LHCN-M2 (cell line): Measurements from ENCODE around the gene RNF141. TPM values are rescaled to one million over a fixed set of nuclear protein-coding genes. Genes with fewer than 3 reads are reported as not detected.

Source experiments
- DNase-seq: peaks from one replicate; pipeline ENCODE4 v3.0.0-alpha.2; 2012; ENCODE audit warnings: low read depth
- total RNA-seq: library from RNA; depleted of rRNA; stranded (reverse); fragments of >200 nt; gene quantifications from 2 replicates; pipeline ENCODE4 v1.2.3, GENCODE V29; 2014

The RNF141 gene
- total RNA-seq, 1 experiment from 2014 or later: 28.8 TPM

DNA sequence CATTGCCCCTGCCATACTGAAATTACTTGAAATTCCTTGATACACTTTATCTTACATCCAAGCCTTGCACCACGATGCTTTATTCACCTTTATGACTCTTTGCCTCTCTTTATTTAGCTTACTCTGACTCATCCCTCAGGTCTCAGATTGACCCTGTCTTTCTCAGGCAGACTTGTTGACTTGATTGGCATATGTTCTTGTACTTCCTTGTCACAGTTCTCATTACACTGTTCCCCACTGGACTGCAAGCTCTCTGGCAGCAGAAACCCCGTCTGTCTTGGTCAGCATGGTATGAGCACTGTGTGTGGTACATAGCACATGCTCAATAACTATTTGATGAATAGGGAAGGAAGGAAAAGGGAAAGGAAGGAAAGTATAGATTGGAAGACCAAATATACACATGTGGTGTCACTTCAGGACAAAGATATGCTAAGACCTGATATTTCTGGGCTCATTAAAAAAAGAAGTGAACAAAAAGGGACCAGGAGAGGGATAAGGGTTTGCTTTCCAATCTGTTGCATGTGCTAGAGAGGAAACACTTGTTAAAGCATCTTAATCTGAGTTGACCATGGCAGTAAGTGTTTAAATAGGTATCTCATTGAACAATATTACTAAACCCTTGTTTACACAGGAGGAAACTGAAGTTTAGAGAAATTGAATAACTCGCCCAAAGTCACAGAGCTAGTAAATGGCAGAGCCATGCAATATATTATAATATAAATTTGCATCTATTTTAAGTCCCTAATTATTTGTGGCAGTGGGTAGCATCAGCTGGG lies 20.2 kb upstream of the RNF141 start:
- DNase-seq: no peak

DNA sequence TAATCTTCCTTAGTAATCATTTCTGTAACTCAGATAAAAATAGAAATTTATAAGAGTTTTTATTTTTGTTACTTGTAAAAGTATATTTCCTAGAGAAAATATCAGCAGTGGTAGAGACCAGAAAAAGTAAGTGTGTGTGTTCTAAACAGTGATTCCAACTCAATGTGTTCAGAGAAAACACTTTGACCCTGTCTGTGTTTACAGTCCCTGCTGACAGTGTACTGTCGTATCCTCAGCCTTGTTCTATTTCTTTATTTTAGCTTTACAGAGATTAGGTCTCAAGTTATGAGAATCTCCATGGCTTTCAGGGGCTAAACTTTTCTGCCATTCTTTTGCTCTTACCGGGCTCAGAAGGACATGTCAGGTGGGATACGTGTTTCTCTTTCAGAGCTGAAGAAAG lies 17.3 kb upstream of the RNF141 start:
- DNase-seq: no peak

DNA sequence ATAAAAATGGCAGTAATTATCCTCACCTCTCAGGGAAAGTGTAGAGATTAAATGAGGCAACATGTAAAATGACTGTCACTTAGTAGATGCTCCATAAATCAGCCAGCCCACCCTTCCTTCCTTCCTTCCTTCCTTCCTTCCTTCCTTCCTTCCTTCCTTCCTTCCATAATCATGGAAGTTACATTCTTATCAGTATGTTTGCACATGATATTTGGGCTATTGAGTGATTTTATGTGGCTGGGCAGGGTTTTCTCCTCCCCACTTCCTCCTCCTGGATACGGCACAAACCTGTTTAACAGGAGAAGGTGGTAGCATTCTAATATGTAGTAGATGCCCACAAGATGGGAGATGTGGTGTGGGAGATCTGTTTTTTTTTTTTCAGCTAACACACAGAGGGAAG lies 15.6 kb upstream of the RNF141 start:
- DNase-seq: no peak

DNA sequence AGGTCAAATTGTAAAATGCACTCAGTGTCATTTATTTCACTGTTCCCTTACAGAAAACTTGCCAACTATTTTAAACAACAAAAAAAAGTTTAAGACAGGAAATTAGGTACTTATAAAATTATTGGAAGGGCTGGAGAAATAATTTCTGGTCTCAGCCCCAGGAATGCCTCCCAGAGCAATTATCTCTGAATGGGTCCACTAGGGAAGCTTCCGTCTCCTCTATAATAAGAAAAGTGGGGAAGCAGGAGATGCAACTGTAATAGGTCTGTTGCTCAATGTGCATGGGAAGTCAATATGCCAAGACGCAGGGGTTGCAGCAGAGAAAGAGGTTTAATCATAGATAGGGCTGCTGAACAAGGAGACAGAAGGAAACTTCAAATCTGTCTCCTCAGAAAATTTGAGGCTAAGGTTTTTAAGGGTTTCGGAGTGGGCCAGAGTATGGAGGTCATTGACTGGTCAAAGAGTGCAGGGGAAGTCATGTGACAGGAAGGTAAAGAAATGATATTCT lies 10.9 kb upstream of the RNF141 start:
- no peak for DNase-seq

DNA sequence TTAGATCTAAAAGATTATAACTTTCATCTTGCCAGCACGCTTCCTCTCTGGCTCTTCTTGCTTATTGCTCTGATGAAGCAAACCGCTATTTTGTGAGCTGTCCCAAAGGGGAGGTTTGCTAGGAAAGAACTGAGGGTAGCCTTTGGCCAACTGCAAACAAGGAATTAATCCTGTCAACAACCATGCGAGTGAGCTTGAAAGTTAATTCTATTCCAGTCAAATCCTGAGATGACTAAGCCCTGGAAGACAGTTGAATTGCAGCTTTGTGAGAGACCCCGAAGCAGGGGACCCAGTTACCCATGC lies 10.3 kb upstream of the RNF141 start:
- DNase-seq: no peak

DNA sequence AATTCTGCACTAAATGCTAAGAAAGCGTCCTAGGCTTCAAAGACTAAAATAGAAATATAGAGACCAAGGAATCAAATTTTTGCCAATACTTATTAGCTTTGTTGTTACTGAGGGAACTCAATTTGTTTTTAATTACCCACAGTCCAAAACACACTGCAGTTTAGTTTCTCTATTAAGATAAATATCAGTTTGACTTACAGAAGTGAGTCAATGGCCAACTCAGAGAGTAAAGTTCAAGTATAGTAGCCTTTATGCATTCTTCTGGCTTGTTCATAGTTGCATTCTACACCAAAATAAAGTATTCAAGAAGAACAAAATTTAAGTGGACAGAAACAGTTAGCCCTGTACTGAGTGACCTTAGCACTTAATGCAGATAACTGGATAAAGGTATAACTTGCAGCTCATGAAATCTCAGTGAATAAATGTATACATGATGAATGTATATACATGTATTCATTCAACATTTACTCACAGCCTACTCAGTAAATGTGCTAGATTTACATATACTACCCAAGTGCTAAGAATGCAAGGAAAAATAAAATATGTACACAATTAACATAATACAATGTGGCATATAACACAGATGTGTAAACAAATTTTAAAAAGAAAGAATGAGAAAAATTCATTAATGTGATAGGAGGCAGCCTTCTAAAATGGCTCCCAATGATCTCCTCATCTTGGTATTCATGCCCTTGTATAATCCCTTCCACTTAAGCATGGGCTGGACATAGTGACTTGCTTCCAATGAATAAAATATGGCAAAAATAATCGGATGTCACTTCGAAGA lies 9.7 kb upstream of the RNF141 start:
- peak; percentile 50 for DNase-seq

DNA sequence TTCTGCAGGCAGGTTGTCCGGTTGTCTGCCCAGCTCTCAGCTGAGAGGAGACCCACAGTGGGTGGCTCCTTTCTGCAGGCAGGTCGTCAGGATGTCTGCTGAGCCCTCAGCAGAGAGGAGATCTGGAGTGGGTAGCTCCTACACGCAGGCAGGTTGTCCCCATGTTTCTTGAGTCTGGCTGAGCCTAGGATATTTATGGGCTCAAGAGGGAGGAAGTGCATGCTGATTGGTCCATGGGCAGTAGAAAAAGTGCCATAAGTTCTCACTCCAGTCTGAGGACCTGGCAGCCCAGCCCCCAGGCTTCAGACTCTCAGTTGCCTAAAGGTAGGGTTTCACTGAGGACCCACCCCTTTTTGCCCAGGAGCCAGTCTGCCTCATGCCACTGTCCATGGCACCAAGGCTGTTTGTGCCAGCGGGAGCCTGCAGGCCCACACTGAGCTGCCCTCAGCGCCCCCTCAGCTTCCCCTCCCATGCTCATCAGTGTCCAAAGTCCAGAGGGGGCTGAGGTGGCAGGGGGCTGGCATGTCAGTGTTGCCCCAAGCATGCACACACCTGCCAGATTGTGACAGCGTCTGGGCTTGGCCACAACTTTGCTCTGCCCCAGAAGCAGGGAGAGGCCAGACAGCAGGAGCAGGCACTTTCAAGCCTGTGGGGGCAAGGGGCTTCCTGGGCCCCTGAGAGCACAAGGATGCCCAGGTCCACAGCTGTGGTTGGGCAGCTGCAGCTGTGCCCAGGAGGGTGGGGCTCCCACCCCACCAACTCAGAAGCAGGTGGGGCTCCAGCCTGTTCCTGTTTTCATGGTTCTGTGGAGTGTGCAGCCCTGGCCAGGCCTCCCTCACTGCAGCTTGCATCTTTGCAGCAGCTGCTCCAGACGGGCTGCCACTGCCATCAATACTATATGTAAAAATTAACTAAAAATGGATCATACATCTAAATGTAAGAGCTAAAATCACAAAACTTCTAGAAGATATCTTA lies 3.8 kb upstream of the RNF141 start:
- no peak for DNase-seq

DNA sequence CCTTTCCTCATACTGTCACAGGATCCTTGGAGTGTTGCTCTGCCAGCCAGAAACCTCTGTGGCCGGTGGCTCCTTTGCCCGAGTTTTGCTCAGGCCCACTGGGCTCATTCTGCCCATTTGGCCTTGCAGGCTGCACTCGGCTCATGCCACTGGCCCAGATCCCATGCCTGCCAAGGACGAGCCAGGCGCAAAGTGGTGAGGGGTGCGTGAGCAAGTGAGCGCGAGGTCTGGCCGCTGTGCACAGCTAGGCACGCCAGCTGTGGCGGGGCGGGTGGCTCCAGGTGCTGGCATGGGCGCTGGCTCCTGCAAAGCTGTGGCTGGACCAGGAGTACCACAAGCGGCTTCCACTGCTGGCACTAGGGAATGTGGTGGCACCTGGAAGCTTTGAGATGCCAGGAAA lies 2.8 kb upstream of the RNF141 start:
- no peak for DNase-seq

DNA sequence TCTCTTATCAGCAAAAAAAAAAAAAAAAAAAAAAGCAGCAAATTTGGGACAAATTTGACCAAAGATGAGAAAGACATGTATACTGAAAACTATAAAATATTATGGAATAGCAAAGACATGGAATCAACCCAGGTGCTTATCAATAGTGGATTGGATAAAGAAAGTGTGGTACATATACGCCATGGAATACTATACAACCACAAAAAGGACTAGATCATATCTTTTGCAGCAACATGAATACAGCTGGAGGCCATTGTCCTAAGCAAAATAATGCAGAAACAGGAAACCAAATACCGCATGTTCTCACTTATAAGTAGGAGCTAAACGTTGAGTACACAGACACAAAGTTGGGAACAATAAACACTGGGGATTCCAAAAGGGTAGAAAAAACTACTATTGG lies 1.8 kb upstream of the RNF141 start:
- DNase-seq: no peak

DNA sequence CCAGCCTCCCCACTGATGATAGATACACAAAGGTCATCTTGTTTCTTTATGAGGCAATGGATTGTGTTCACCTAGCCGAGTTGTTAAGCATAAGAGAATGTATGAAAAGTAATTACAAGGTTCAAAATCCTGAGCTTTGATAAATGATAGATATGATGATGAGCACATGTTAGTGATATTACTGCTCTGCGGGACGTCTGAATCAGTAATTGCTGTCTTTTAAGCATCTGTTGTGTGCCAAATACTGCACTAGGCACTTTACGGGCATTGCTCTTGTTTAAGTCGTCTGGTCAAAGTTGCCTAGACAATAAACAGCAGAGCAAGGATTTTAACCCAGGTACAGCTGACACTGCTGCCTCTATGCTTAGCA lies 559 bp upstream of the RNF141 start:
- DNase-seq: no peak

DNA sequence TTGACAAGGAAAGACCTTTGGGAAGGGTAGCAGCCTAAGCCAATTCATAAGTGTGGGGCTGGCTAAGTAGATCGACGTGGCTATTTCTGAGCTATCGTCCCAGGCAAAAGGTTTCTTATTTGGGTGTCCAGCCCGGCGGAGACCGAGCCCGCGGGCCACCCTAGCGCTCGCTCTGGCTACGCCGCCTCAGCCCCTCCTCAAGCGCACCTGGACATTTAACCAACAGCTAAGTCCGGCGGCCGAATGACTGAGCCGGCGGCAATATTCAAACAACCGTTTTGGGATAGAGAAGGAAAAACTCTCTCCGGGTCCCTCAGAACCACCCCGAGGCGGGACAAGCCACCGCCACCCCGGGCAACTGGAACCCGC lies 457 bp downstream of the RNF141 start:
- peak; percentile 13 for DNase-seq

DNA sequence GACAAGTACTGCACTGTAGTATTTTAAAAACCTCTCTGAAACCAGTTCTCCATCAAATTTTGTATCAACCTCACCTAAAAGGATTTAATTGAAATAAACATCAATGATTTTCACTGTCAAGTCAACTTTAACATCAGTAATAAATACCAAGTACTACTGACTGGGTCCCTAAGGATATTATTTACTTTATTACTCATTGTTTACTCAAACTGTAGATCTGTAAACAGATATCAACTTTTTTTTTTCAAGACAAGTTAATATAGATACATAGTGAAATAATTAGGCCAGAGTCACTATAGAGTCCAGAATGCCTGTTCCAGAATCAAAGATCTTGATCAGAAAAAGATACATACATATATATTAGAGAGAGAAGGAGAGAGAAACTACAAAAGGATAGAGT lies 1.6 kb downstream of the RNF141 start:
- no peak for DNase-seq

DNA sequence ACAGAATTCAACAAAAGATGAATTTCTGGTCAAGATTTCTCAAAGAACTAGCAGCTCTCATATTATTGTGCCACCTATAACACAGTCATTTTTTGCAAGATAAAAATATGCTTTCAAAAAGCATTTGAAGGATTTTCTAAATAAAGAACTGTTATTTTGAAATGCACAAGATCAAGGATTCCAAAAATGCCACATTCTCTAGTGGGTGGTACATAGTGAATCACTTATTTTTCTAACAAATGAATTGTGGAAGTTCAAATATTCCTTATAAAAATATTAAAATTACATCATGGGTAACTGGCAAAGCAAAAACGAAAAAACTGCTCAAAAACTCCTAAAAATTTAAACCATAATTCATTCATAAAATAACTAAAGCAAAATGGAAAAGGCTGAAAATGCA lies 2.1 kb downstream of the RNF141 start:
- DNase-seq: no peak

DNA sequence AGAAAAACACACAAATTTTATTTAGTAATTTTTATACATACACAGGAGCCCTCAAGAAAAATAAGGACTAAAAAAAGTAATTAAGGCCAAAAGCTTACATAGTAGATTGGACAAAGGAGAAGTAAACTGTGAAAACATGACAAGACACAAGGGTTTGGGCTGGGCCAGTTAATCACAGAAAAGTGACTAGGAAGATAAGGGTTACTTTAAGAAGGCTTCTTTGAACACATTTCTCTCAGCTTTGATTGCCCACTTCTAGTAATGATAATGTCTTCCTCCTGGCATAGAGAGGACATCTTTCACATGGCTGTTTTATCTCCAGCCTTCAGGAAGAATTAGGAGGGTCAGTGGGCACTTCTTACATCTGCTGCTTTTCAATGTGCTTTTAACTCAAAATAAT lies 3.4 kb downstream of the RNF141 start:
- DNase-seq: no peak

DNA sequence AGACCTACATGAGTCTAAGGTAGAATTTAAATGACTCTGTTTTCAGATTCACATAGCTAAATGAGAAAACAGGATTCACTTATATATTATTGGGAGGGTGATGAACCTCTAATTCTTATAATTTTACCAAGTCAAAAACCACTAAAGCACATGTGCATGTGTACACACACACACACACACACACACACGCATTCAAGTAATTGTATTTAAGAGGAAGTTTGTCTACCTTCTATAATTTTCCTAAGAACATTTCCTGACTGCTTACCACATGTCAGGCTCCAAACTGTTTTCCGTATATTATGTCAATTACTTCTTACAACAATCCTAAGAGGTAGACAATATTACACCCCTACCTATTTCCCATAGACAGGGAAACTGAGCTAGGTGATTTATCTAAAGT lies 6.7 kb downstream of the RNF141 start:
- no peak for DNase-seq

DNA sequence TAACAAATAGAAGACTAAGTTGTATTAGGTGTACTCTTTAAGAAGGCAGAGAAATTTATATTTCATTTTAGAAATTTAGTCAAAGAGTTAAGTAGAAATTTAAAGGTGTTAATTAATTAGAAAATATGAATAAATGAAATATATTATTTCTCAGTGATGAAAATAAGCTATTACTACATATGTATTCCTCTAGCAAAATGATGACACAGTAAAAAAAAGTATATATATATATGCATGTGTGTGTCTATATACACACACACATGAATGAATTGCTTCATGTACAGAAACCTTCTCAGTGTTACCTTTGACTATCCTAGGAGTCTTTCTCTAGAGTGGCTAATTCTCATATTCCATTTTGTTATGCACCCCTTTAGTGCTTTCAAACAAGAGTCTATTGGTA lies 7.7 kb downstream of the RNF141 start:
- no peak for DNase-seq

DNA sequence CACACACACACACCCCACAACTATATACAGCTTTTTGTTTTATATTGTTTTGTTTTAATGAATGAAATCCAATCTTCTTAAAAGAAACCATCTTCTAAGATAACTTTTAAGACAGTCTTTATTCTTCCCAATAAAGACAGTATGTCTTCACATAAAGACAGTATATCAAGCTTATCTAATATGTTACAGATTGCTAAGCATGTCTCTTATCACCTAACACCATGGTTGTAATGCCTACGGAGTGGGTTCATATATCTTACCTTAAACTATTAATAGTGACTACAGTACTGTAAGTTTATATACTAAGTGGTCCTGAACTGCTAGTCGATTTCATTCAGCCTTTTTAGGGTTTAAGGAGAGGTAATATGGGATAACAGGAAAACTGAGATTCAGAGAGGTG lies 8.5 kb downstream of the RNF141 start:
- DNase-seq: no peak

DNA sequence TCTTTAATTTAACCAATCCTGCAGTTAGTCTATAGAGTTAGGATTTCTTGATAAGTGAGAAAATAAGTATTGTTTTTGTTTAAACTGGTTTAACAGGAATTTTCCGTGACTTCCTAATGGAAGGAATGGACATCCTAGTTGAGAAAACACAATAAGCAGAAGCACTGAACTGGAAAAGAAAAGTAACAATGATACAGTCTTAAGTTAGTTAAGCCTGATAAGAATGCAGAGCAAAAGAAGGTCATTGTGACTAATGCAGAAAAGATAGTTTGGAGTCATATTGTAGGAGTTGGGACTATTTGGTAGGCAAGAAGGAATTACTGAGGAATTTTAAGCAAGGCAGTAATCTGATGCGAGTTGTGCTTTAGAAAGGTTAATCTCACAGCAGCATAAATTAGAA lies 11.7 kb downstream of the RNF141 start:
- DNase-seq: no peak

DNA sequence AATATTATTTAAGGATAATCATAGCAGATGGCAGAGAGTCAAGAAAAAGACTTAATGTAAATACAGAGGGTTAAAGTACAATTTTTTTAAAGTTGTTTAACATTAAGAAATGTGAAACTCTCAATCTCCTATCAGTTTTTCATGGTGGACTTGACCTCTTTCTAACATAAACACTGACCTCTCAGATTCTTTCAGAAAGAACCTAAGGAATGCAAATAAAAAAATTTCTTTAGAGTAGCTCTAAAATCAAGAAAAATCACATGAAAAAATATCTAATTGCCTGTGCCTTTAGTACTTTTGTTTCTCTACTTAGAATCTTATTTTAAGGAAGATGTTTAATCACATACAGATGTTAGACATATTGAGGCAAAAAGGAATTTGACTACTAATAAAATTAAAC lies 12.9 kb downstream of the RNF141 start:
- DNase-seq: no peak

DNA sequence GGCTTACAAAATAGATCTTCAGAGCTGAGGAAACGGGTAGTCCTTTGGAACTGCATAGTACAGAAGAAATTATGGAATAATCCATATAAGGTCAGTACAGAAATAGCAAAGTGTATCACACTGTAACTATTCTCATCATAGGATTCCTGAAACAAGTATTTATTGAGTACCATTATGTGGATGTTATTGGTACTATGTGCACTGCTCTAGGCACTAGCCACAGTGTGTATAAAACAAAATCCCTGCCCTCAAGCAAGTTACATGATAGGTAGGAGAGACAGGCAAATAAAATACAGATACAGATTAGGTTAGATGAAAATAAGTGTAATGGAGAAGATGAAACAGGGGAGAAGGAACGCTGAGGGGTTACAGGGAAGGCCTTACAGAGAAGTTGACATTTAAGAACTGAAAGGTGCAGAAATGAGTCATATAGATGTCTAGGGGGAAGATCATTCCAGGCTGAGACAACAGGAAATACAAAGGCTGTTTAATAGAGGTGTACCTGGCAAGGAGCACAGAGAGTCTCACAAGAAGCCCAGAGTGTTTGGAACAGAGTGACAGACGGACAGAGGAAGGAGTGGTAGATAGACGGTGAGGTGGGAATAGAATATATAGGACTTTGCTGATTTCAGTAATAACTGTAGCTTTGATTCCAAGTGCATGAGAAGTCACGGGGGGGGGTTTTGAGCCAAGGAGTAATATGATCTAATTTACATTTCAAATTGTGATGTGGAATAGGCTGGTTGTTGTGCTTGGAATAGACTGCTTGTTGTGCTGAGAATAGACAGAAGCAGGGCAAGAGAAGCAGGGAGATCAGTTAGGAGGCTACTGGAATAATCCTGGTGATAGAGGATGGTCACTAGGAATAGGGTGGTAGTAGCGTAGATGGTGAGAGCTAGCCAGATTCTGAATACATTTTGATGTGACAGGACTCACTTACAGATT lies 13.7 kb downstream of the RNF141 start:
- no peak for DNase-seq

DNA sequence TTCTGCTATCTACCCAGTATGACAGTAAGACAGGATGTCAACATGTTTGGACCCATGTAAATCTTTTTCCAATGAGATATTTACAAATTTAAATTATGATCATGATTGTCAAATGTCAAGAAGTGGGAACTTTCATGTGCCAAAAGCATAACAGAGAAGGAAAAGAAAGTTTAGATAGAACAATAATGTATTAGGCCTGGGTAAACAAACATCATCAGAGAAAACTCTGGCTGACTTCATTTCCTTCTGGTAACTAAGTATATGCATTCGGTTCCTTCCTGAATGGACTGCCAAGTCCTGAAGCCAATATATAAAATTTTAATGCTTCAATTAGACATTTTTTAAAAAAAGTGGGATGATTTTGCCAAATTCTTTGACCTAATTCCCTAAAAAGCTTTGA lies 16.5 kb downstream of the RNF141 start:
- DNase-seq: no peak
